Epithelial cell of prostate (primary cell): ENCODE results near the gene SIN3B.

Experiments
- DNase-seq: peaks from one replicate; pipeline ENCODE4 v3.0.0-alpha.2; 2011; ENCODE audit warnings: low read depth, low spot score
- H3K27ac ChIP-seq: fragments of 450-650 bp; 2 replicates; pipeline ENCODE4 v1.5.1; 2017; ENCODE audit warnings: mild to moderate bottlenecking

Gene SIN3B

DNA sequence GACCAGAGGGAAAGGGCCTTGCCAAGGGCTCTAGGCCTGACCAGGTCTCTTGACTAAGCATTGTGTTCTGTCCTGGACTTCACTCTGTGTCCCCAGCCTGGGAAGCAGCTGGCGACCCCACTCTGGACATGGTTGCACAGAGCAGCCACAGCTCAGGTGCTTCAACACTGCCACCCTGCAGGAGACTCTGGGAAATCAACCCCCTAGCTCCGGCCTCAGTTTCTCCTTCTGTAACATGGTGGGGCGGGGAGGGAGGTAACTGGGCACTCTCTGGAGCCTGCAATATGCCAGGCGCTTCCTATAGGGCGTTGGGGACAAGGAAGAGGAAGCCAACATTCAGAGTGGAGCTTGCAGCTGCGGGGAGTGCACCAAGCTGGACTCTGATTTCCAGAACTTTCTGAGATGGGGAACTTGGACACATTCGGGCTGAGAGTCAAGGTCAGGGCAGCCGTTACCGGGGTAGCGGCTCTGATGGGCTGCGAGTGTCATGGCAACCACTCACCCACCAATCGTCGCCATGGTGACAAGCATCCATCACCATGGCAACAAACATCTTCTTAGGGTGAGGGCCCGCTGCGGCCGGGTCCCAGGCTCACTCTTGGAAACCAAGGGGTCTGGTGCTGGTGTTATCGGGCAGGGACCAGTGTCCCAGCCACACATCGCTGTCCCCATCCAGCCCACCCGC, 72.4 kb downstream of the SIN3B start:
- no peak for DNase-seq
- H3K27ac ChIP-seq: no peak overlapping the region

- DNase-seq: no peak
- no peak overlapping the region for H3K27ac ChIP-seq
Measured at GRCh38 chr19:16902545-16902944, 73.3 kb downstream of the SIN3B start.

- DNase-seq: no peak
- H3K27ac ChIP-seq: no peak overlapping the region
Measured at GRCh38 chr19:16903347-16903746, 74.1 kb downstream of the SIN3B start.

DNA sequence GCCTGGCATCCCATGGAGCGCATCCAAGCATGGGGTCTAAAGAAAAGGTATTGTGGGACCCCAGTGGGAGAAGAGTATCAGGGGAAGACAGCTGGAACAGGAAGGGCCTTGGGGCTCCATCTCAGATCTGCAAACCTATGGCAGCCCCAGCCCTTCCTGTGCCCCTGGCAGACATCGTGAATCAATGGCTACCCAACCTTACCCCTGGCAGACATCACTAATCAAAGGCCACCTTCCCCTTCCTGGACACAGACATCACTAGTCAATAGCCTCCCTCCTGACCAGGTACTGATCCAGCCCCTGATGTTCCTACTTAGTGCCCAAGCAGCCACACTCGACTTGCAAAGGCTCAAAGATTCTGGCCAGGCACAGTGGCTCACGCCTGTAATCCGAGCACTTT, 75.4 kb downstream of the SIN3B start:
- DNase-seq: no peak

DNA sequence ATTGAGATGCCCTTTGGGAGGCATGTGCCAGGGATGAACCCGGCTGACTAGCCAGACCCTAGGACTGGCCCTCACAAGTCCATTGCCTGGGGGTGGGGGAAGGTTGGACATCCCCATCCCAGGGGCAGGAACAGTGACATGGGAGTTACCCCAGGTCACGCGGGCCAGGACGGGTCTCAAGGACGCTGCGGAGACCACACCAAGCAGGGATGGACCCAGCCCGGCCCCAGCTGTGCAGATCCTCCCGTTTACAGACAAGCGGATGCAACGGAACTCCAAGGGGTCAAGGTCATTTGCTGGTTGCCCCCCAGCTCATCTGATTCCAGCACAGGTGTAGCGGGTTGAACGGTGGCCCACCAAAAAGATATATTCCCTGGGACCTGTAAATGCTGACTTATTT, 79.6 kb downstream of the SIN3B start:
- H3K27ac ChIP-seq: no peak overlapping the region
- DNase-seq: no peak

More for the DNA sequence above, 75.4 kb downstream of the SIN3B start:
- no peak overlapping the region for H3K27ac ChIP-seq

DNA sequence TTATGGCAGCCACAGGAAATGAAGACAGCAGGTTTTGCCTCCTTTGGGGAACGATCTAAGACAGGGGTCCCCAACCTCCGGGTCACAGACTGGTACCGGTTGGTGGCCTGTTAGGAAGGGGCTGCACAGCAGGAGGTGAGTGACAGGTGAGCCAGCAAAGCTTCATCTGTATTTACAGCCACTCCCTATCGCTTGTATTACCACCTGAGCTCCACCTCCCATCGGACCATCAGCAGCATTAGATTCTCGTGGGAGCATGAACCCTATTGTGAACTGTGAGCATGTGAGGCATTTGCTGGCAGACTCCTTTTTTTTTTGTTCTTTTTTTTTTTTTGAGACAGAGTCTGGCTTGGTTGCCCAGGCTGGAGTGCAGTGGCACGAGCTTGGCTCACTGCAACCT, 81.8 kb downstream of the SIN3B start:
- no peak for DNase-seq

DNA sequence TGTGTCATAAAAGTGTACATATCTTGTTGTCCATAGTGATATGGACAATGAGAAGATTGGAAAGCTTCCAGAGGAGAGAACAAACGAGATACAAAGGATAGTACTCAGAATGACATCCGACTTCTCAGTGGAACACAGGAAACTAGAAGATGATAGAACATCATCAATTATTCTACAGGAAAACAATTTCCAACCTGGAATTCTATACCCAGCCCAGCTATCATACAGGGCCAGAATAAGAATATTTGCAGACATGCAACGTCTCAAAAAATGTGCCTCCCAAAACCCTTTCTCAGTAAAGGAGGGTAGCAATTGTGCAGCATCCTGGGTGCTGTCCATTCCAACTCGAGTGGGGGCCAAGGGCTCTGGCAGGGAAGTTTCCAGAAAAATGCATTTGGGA, 83.6 kb downstream of the SIN3B start:
- H3K27ac ChIP-seq: no peak overlapping the region
- DNase-seq: no peak

More for the DNA sequence above, 81.8 kb downstream of the SIN3B start:
- H3K27ac ChIP-seq: no peak overlapping the region

GRCh38 chr19:16914421-16914820, 85.2 kb downstream of the SIN3B start:
- DNase-seq: no peak

GRCh38 chr19:16915135-16915534, 85.9 kb downstream of the SIN3B start:
- H3K27ac ChIP-seq: no peak overlapping the region
- no peak for DNase-seq

More at GRCh38 chr19:16914421-16914820, 85.2 kb downstream of the SIN3B start:
- no peak overlapping the region for H3K27ac ChIP-seq

GRCh38 chr19:16915734-16916133, 86.5 kb downstream of the SIN3B start:
- no peak for DNase-seq

DNA sequence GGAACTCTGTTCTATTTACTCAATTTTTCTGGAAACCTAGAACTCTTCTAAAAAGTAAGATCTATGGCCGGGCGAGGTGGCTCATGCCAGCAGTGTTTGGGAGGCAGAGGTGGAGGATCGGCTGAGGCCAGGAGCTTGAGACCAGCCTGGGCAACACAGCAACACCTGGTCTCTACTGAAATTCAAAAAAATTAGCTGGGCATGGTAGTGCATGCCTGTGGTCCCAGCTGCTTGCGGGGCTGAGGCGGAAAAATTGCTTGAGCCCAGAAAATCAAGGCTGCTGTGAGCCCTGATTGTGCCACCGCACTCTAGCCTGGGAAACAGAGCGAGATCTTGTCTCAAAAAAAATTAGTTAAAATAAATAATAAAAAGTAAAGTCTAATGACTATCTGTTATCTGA, 88.2 kb downstream of the SIN3B start:
- no peak overlapping the region for H3K27ac ChIP-seq
- no peak for DNase-seq

More at GRCh38 chr19:16915734-16916133, 86.5 kb downstream of the SIN3B start:
- no peak overlapping the region for H3K27ac ChIP-seq

DNA sequence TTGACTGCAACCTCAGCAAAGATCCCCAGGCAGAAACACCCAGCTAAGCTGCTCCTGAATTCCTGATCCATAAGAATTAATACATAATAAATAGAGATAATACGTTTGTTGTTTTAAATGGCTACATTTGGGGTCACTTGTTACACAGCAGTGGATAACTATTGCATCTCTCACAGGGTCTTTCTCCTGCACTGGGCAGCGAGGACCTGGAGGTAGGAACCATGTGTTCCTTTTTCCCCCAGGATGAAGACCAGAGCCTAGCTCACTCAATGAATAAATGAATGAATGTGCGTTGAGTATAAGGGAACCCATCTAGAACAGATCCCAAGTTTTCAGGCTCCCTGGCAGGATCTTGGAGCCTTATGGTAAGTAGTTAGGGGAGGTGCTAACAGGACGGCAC, 90.3 kb downstream of the SIN3B start:
- DNase-seq: no peak
- H3K27ac ChIP-seq: no peak overlapping the region

DNA sequence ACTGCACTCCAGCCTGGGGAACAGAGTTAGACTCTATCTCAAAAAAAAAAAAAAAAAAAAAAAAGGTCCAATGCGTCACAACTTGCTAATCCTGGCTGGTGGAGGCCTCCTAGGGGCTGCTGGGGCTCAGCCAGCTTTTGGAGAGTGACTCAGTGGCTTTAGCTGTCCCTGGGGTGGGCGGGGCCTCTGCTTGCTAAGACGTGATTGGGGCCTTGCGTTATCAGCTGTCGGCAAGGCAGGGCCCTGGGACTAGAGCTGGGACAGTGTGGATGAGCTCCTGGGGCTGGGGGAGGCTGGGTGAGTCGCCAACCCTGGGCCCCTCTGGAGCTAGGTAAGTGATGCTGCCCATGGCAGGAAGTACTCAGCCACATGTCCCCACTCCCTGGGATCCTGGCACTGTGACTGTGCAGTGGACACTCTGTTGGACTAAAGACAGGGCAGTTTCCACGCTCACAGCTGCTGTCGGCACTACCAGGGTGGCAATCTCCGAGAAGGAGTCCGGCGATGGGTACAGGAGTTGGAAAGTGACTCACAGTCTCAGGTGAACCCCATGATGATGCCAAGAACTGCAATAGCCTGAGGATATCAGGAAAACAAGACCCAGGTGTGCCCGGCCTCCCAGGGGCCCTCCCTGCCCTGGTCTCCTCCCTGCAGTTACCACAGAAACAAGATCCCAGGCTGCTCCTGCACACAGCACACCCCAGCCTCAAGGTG, 91.8 kb downstream of the SIN3B start:
- peak; percentile 68 for DNase-seq

DNA sequence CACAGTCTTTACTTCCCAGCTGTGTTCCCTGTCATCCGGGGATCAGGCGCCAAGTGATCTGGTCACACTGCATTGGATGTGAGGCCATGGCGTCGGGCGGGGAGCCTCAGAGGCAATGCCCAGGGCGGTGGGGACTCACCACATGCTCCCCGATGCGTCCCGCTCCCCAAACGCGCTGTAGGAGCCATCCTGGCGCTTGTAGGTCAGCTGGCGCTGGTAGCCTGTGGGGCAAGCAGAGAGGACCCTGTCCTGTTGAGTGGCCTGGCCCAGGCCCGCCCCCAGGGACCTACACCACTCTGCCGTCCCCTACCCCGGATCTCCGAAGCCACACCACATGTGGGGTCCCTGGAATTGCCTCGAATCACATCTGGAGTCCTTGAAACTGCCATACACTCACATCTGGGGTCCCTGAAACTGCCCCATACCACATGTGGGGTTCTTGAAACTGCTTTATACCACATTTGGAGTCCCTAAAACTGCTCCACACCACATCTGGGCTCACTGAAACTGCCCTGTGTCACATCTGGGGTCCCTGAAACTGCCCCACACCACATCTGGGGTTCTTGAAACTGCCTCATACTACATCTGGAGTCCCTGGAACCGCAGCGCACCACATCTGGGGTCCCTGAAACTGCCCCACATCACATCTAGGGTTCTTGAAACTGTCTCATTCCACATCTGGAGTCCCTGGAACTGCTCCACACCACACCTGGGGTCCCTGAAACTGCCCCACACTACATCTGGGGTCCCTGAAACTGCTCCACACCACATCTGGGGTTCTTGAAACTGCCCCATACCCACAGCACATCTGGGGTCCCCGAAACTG, 92.8 kb downstream of the SIN3B start:
- peak overlapping the region; percentile 78 for H3K27ac ChIP-seq

More for the DNA sequence above, 91.8 kb downstream of the SIN3B start:
- H3K27ac ChIP-seq: peak overlapping the region; percentile 78

DNA sequence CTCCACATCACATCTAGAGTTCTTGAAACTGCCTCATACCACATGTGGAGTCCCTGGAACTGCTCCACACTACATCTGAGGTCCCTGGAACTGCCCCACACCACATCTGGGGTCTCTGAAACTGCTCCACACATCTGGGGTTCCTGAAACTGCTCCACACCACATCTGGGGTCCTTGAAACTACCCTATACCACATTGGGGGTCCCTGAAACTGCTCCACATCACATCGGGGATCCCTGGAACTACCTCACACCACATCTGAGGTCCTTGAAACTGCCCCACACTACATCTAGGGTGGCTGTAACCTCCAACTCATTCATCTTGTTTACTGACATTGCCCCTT, 93.4 kb downstream of the SIN3B start:
- DNase-seq: no peak

More for the DNA sequence above, 92.8 kb downstream of the SIN3B start:
- DNase-seq: no peak

GRCh38 chr19:16922949-16923348, 93.8 kb downstream of the SIN3B start:
- DNase-seq: no peak
- no peak overlapping the region for H3K27ac ChIP-seq

More for the DNA sequence above, 93.4 kb downstream of the SIN3B start:
- H3K27ac ChIP-seq: no peak overlapping the region

DNA sequence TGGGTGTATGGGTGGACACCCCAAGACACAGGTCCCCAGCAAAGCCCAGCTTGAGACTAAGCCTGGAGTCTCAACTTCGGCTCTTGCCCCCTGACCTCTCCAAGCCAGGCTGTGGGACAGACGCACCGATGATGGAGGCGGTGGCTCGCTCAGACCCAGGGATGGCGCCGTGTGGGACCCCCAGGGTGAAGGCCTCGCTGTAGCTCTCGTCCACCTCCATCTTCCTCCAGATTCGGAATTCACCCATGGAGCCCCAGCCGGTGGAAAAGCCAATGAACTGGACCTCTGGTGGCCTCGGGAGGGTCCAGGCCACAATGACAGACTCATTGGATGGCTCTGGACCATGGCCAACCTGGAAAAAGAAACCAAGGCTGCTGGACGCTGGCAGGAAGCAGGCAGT, 98.7 kb downstream of the SIN3B start:
- DNase-seq: no peak
- H3K27ac ChIP-seq: no peak overlapping the region

- DNase-seq: no peak
- no peak overlapping the region for H3K27ac ChIP-seq
Measured at GRCh38 chr19:16928351-16928750, 99.2 kb downstream of the SIN3B start.

DNA sequence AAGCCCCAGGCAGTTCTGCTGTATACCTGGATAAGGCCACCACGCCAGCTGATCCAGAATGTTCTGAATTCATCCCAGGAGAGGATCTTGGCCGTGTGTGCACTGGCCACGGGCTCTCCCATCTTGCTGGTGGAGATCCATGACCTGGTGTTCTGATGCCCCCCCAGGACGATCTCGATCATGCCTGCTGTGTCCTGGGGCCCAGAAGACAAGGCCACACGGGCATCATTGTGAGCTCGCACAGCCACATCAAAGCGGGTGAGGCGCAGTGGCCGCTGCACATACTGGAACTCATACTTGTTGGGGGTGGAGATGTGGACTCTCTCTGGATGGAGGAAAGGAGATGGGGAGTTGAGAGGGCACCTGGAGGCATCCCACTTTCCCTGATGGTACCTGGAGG, 99.7 kb downstream of the SIN3B start:
- no peak for DNase-seq

More for the DNA sequence above, 99.7 kb downstream of the SIN3B start:
- no peak overlapping the region for H3K27ac ChIP-seq
